Neural cell (in vitro differentiated cells): Measurements from ENCODE around the gene FOLR3. TPM values are rescaled to one million over a fixed set of nuclear protein-coding genes. Genes with fewer than 3 reads are reported as not detected.

Source experiments
- H2AFZ ChIP-seq: fragments of 200-600, 300-800 bp; sonication (generic), shearing (Covaris generic); 2 replicates; pipeline ENCODE4 v1.6.0; 2014; ENCODE audit warnings: low read depth, mild to moderate bottlenecking, antibody characterized with exemption, low read length, moderate library complexity
- H3F3A ChIP-seq: fragments of 200-600 bp; shearing (Covaris generic); 2 replicates; pipeline ENCODE4 v1.6.1; 2016; ENCODE audit warnings: mild to moderate bottlenecking, moderate library complexity, mixed read lengths, antibody characterized with exemption, low read length; ENCODE audit not compliant: insufficient read depth, poor library complexity, severe bottlenecking
- H3K27ac ChIP-seq: fragments of 200-600, 300-800 bp; sonication (generic), shearing (Covaris generic); 2 replicates; pipeline ENCODE4 v1.5.1; 2014; ENCODE audit warnings: mild to moderate bottlenecking, low read length, moderate library complexity
- H3K27me3 ChIP-seq: fragments of 300-800, 200-600 bp; sonication (generic), shearing (Covaris generic); 2 replicates; pipeline ENCODE4 v1.6.0; 2014; ENCODE audit warnings: mild to moderate bottlenecking, low read depth, low read length, moderate library complexity; ENCODE audit not compliant: insufficient read depth
- H3K36me3 ChIP-seq: fragments of 300-800, 200-600 bp; sonication (generic), shearing (Covaris generic); 2 replicates; pipeline ENCODE4 v1.5.1; 2014; ENCODE audit warnings: mild to moderate bottlenecking, antibody characterized with exemption, low read length, moderate library complexity; ENCODE audit not compliant: insufficient read depth
- H3K4me2 ChIP-seq: fragments of 300-800, 200-600 bp; sonication (generic), shearing (Covaris generic); 2 replicates; pipeline ENCODE4 v1.6.0; 2014; ENCODE audit warnings: mild to moderate bottlenecking, low read length
- H3K4me3 ChIP-seq: fragments of 300-800, 200-600 bp; sonication (generic), shearing (Covaris generic); 2 replicates; pipeline ENCODE4 v1.5.1; 2014; ENCODE audit warnings: mild to moderate bottlenecking, low read length, moderate library complexity
- H3K79me2 ChIP-seq: fragments of 200-600 bp; shearing (Covaris generic); replicated peaks from 2 replicates; pipeline ENCODE4 v1.6.0; 2014; ENCODE audit warnings: mild to moderate bottlenecking, low read length, moderate library complexity; ENCODE audit not compliant: insufficient read depth
- H3K9ac ChIP-seq: fragments of 300-800, 200-600 bp; sonication (generic), shearing (Covaris generic); 2 replicates; pipeline ENCODE4 v1.6.1; 2016; ENCODE audit warnings: mild to moderate bottlenecking, low read length, mixed read lengths
- H3K9me2 ChIP-seq: fragments of 200-600 bp; shearing (Covaris generic); 2 replicates; pipeline ENCODE4 v1.6.1; 2016; ENCODE audit warnings: mild to moderate bottlenecking, low read length, mixed read lengths; ENCODE audit not compliant: insufficient read depth
- H3K9me3 ChIP-seq: fragments of 200-600, 300-800 bp; sonication (generic), shearing (Covaris generic); 2 replicates; pipeline ENCODE4 v1.6.1; 2016; ENCODE audit warnings: mild to moderate bottlenecking, mixed run types, low read length, moderate library complexity, mixed read lengths
- H4K20me1 ChIP-seq: fragments of 200-600 bp; shearing (Covaris generic); 2 replicates; pipeline ENCODE4 v1.6.1; 2016; ENCODE audit warnings: mild to moderate bottlenecking, mixed run types; ENCODE audit not compliant: insufficient read depth
- EP300 ChIP-seq: fragments of 450-650 bp; conservative IDR thresholded peaks from 2 replicates; pipeline ENCODE4 v1.6.1; 2014; ENCODE audit warnings: antibody characterized with exemption, mild to moderate bottlenecking, moderate library complexity; ENCODE audit not compliant: poor library complexity, severe bottlenecking
- EZH2 ChIP-seq: fragments of 200-600, 300-800 bp; shearing (Covaris generic), sonication (generic); IDR thresholded peaks from 2 replicates; pipeline ENCODE4 v1.6.1; 2014; ENCODE audit warnings: antibody characterized with exemption, low read length, borderline replicate concordance, mild to moderate bottlenecking; ENCODE audit not compliant: insufficient read depth, poor library complexity, severe bottlenecking
- MXI1 ChIP-seq: fragments of 450-650 bp; conservative IDR thresholded peaks from 2 replicates; pipeline ENCODE4 v1.6.1; 2014; ENCODE audit warnings: antibody characterized with exemption, mild to moderate bottlenecking; ENCODE audit not compliant: poor library complexity, severe bottlenecking
- SMC3 ChIP-seq: fragments of 450-650 bp; conservative IDR thresholded peaks from 2 replicates; pipeline ENCODE4 v1.6.1; 2014; ENCODE audit warnings: antibody characterized with exemption, mild to moderate bottlenecking, moderate library complexity; ENCODE audit not compliant: poor library complexity
- polyA plus RNA-seq: library from polyadenylated mRNA; depleted of rRNA; stranded (reverse); fragments of >200 nt; gene quantifications from 2 replicates; pipeline ENCODE4 v1.2.3, GENCODE V29; 2014
- TF ChIP-seq, protein P1 (sequence below): fragments of 450-650 bp; IDR thresholded peaks from 2 replicates; pipeline ENCODE4 v1.5.1; 2014; ENCODE audit warnings: antibody characterized with exemption, mild to moderate bottlenecking, moderate library complexity; ENCODE audit not compliant: poor library complexity, severe bottlenecking

The FOLR3 gene
- polyA plus RNA-seq, 1 donor from 2014 or later: not detected

DNA sequence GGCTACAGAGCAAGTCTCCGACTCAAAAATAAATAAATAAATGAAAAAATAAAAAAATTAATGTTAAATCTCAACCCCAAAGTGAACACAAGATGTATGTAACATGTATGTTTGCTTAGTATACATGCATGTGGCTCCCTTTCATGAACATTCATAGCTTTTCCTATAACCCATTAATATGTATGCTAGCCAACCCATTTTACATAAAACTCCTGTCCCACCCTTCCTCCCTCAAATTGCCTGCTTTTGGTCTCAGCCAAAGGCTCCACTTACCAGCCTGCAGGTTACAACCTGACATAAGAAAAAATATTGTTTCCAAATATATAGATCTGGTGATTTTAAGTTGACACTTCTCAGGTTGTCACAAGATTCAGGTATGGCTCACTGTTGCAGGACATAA, 52.7 kb downstream of the FOLR3 start:
- Histone ChIP-seq H3K4me3 (no peak overlapping the region), H3K4me2 (no peak overlapping the region), H3F3A (no peaks in the 10 kb centered on the region), H3K9ac (no peak overlapping the region), H3K79me2 (no peaks in the 10 kb centered on the region), H3K27me3 (no peaks in the 10 kb centered on the region), H3K9me3 (no peaks in the 10 kb centered on the region), H3K36me3 (no peaks in the 10 kb centered on the region), H2AFZ (no peak overlapping the region), H3K9me2 (no peaks in the 10 kb centered on the region), H3K27ac (no peak overlapping the region), H4K20me1 (no peaks in the 10 kb centered on the region)
- TF ChIP-seq EZH2 (no peak), EP300 (no peak), MXI1 (no peak), SMC3 (no peak)
- TF ChIP-seq, protein P1, sequence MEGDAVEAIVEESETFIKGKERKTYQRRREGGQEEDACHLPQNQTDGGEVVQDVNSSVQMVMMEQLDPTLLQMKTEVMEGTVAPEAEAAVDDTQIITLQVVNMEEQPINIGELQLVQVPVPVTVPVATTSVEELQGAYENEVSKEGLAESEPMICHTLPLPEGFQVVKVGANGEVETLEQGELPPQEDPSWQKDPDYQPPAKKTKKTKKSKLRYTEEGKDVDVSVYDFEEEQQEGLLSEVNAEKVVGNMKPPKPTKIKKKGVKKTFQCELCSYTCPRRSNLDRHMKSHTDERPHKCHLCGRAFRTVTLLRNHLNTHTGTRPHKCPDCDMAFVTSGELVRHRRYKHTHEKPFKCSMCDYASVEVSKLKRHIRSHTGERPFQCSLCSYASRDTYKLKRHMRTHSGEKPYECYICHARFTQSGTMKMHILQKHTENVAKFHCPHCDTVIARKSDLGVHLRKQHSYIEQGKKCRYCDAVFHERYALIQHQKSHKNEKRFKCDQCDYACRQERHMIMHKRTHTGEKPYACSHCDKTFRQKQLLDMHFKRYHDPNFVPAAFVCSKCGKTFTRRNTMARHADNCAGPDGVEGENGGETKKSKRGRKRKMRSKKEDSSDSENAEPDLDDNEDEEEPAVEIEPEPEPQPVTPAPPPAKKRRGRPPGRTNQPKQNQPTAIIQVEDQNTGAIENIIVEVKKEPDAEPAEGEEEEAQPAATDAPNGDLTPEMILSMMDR: no peak

Other genes with a start within 250 kb of the FOLR3 start
- 4.4 and 6.3 TPM in 2 replicates for gene XNDC1N, start 207.1 kb upstream of the FOLR3 start, polyA plus RNA-seq
- gene RNF121, start 206.7 kb upstream of the FOLR3 start, polyA plus RNA-seq: 19.2 and 21.2 TPM in 2 replicates
- 3.1 and 3.2 TPM in 2 replicates for gene IL18BP, start 136.8 kb upstream of the FOLR3 start, polyA plus RNA-seq
- gene NUMA1, start 55.2 kb upstream of the FOLR3 start, polyA plus RNA-seq: 116 and 157 TPM in 2 replicates
- 20.8 and 21.3 TPM in 2 replicates for gene LRRC51, start 54.9 kb upstream of the FOLR3 start, polyA plus RNA-seq
- 100 and 108 TPM in 2 replicates for gene LAMTOR1, start 32.4 kb upstream of the FOLR3 start, polyA plus RNA-seq
- 0.52 and 0.76 TPM in 2 replicates for gene TOMT, start 29.8 kb upstream of the FOLR3 start, polyA plus RNA-seq
- gene ANAPC15, start 23.0 kb upstream of the FOLR3 start, polyA plus RNA-seq: 52.8 and 64.6 TPM in 2 replicates
- gene FOLR1, start 56.4 kb downstream of the FOLR3 start, polyA plus RNA-seq: not detected in 2 replicates
- gene FOLR2, start 81.1 kb downstream of the FOLR3 start, polyA plus RNA-seq: not detected in 2 replicates
- gene INPPL1, start 89.0 kb downstream of the FOLR3 start, polyA plus RNA-seq: 1.5 and 2.0 TPM in 2 replicates
- not detected in 2 replicates for gene PHOX2A, start 108.5 kb downstream of the FOLR3 start, polyA plus RNA-seq